Adrenal gland (tissue), 12 donors: ENCODE results near the gene BCAR3. TPM values are rescaled to one million over a fixed set of nuclear protein-coding genes. Genes with fewer than 3 reads are reported as not detected.

Source experiments
- DNase-seq, 7 donors: peaks; one replicate each; pipeline ENCODE4 v3.0.0-alpha.2; 2019 to 2020
- H3K27ac ChIP-seq, 5 donors: fragments of 200-600 bp; sonication (generic) in 4 of 5; 1 replicate in 3 of 5; 2 replicates in 2 of 5; pipeline versions ENCODE4 v1.5.1 to v1.8.0; 2016 to 2020; ENCODE audit warnings: mild to moderate bottlenecking in 1 of 5
- H3K27me3 ChIP-seq: fragments of 200-600 bp; 2 replicates; pipeline ENCODE4 v1.8.0; 2021
- H3K36me3 ChIP-seq, 2 donors: fragments of 200-600 bp; replicated peaks in 1 of 2; 1 replicate in 1 of 2; 2 replicates in 1 of 2; pipeline versions ENCODE4 v1.5.1 to v1.8.0; 2018 to 2022
- H3K4me1 ChIP-seq, 2 donors: fragments of 200-600 bp; replicated peaks in 1 of 2; 1 replicate in 1 of 2; 2 replicates in 1 of 2; pipeline versions ENCODE4 v1.5.1 to v1.8.0; 2018 to 2021
- H3K4me3 ChIP-seq, 4 donors: fragments of 200-600 bp; sonication (generic) in 3 of 4; one replicate each; pipeline ENCODE4 v1.5.1; 2016 to 2018
- H3K9me3 ChIP-seq, 3 donors: fragments of 200-600 bp; sonication (generic) in 1 of 3; replicated peaks in 1 of 3; 1 replicate in 2 of 3; 2 replicates in 1 of 3; pipeline versions ENCODE4 v1.5.1 to v1.8.0; 2016 to 2021
- CTCF ChIP-seq, 6 experiments: fragments of 450-650 bp in 4 of 6; fragments of 200-600 bp in 2 of 6; sonication (generic) in 1 of 6; IDR thresholded peaks; 1 replicate in 5 of 6; 2 replicates in 1 of 6; pipeline versions ENCODE4 v1.5.1 to v1.8.0; 2016 to 2021; ENCODE audit warnings: antibody characterized with exemption in 6 of 6, mild to moderate bottlenecking in 2 of 6, moderate library complexity in 1 of 6
- POLR2A ChIP-seq, 2 donors: fragments of 450-650 bp; IDR thresholded peaks; one replicate each; pipeline ENCODE4 v1.6.1; 2017; ENCODE audit warnings: antibody characterized with exemption in 2 of 2, mild to moderate bottlenecking in 2 of 2, moderate library complexity in 1 of 2
- WGBS, 4 donors: extraction: QIAGEN DNeasy Blood & Tissue Kit in 2 of 4; methylation state at CpG; one replicate each; pipeline versions ENCODE4 v1.1.5 to v1.1.7; 2013 to 2017; 5-methylcytosine and 5-hydroxymethylcytosine counted together
- intact Hi-C, 2 donors: fragments of 100-400 bp; cut with DNase I; formaldehyde crosslinking; loops; one replicate each; pipeline versions ENCODE4 v1.14.1 to v1.15.0; 2022 to 2023
- polyA plus RNA-seq, 3 donors: library from polyadenylated mRNA; stranded (reverse); fragments of 200-250 nt in 2 of 3; fragments of 350-450 nt in 1 of 3; fragmentation: Illumina TruSeq in 1 of 3; extraction: RNeasy Lipid Tissue Mini Kit (QIAGEN cat#74804) in 1 of 3; gene quantifications; one replicate each; pipeline ENCODE4 v1.2.3, GENCODE V29; 2013 to 2014
- total RNA-seq, 9 donors: library from RNA; depleted of rRNA in 4 of 9; stranded (reverse); fragments of >200 nt in 4 of 9; fragments of 120-200 nt in 1 of 9; fragmentation: NEBNext Ultra II Directional in 1 of 9; extraction: Animal tissue kit (Norgen Biotek cat#: 25700) in 1 of 9; gene quantifications; one replicate each; pipeline versions ENCODE4 v1.1.0 to v1.2.4, GENCODE V29; 2013 to 2023
- donor health status: healthy with polysubstance abuse.
- donor health status: Bipolar disorder and iron deficiency.
- donor health status: DM: yes; HTN: yes; CAD: no.
- donor health status: DM: no; HTN: no; CAD: no.
- donor health status: DM: no; HTN: no; CAD: no.
- donor health status: DM: yes; HTN: yes; CAD: no.

The BCAR3 gene
- total and polyA plus RNA-seq, 12 donors: 6.5 to 31.6 (median 23.9) TPM

- WGBS, 4 donors: 91 to 100% (median 94%) methylated on average over 2 of the region's 2 CpGs
- DNase-seq: no peak
- peaks cover 4 to 17% of the 10 kb centered on the region in 2 donors for H3K4me1 ChIP-seq
- H3K36me3 ChIP-seq: peaks cover 0 to 51% of the 10 kb centered on the region in 2 donors
- no peaks in the 10 kb centered on the region for H3K27me3 ChIP-seq
- no peak overlapping the region for H3K4me3 ChIP-seq
- intact Hi-C loops: no loop called here
- peak overlapping the region in 1 of 5 donors; percentile 84 for H3K27ac ChIP-seq
- TF ChIP-seq POLR2A (IDR thresholded peaks at IDR 0.05) (no peak), CTCF (IDR thresholded peaks at IDR 0.05) (no peak)
- no peaks in the 10 kb centered on the region for H3K9me3 ChIP-seq
Observed at GRCh38 chr1:93569489-93569888, 112.1 kb downstream of the BCAR3 start.

GRCh38 chr1:93567255-93567918, 114.2 kb downstream of the BCAR3 start:
- intact Hi-C loops: no loop called here
- WGBS, 4 donors: 71 to 80% (median 74%) methylated on average over 14 to 15 of the region's 15 CpGs

GRCh38 chr1:93566227-93566626, 115.4 kb downstream of the BCAR3 start:
- Histone ChIP-seq H3K4me1 (peaks cover 4 to 12% of the 10 kb centered on the region in 2 donors), H3K9me3 (no peaks in the 10 kb centered on the region), H3K27me3 (no peaks in the 10 kb centered on the region), H3K4me3 (no peak overlapping the region), H3K36me3 (peaks cover 0 to 53% of the 10 kb centered on the region in 2 donors), H3K27ac (peak overlapping the region in 2 of 5 donors; percentile 78 to 84)
- no peak for TF ChIP-seq CTCF (IDR thresholded peaks at IDR 0.05)
- no peak for TF ChIP-seq POLR2A (IDR thresholded peaks at IDR 0.05)
- WGBS, 4 donors: 79 to 90% (median 82%) methylated on average over 10 of the region's 10 CpGs
- intact Hi-C loops: no loop called here
- peak in 1 of 7 donors; percentile 22 for DNase-seq

More at GRCh38 chr1:93567255-93567918, 114.2 kb downstream of the BCAR3 start:
- peaks cover 4 to 12% of the 10 kb centered on the region in 2 donors for H3K4me1 ChIP-seq
- TF ChIP-seq CTCF (IDR thresholded peaks at IDR 0.05): no peak
- peak in 1 of 2 donors; percentile 65 for TF ChIP-seq POLR2A (IDR thresholded peaks at IDR 0.05)
- no peaks in the 10 kb centered on the region for H3K9me3 ChIP-seq
- no peak overlapping the region for H3K4me3 ChIP-seq
- peaks cover 0 to 47% of the 10 kb centered on the region in 2 donors for H3K36me3 ChIP-seq
- peak; percentile 68 to 91 (median 89) for DNase-seq
- peak overlapping the region; percentile 4 to 84 (median 66) for H3K27ac ChIP-seq
- H3K27me3 ChIP-seq: no peaks in the 10 kb centered on the region

- no peaks in the 10 kb centered on the region for H3K9me3 ChIP-seq
- peak overlapping the region in 2 of 5 donors; percentile 78 to 84 for H3K27ac ChIP-seq
- H3K27me3 ChIP-seq: no peaks in the 10 kb centered on the region
- H3K4me3 ChIP-seq: no peak overlapping the region
- 68 to 83% (median 75%) methylated on average over 4 of the region's 4 CpGs for WGBS, 4 donors
- intact Hi-C loops: no loop called here
- H3K4me1 ChIP-seq: peaks cover 4 to 12% of the 10 kb centered on the region in 2 donors
- DNase-seq: peak in 2 of 7 donors; percentile 14 to 47
- TF ChIP-seq CTCF (IDR thresholded peaks at IDR 0.05) (no peak), POLR2A (IDR thresholded peaks at IDR 0.05) (no peak)
- peaks cover 0 to 49% of the 10 kb centered on the region in 2 donors for H3K36me3 ChIP-seq
Observed at GRCh38 chr1:93565496-93566206, 116.0 kb downstream of the BCAR3 start.
